ENCODE data around the gene MDP1. TPM values are rescaled to one million over a fixed set of nuclear protein-coding genes. Genes with fewer than 3 reads are reported as not detected.
A peak's percentile ranks its signal among the peaks of the same experiment; 100 is the strongest.

Gene MDP1
- total RNA-seq, 4 donors from 2014 or later: 6.9 to 17.1 (median 11.4) TPM

GRCh38 chr14:24184104-24184970, 31.5 kb downstream of the MDP1 start:
- H3K9me3 ChIP-seq: no peaks in the 10 kb centered on the region
- TF ChIP-seq POLR2A (IDR thresholded peaks at IDR 0.05): no peak
- TF ChIP-seq CTCF (IDR thresholded peaks at IDR 0.05): no peak
- WGBS, 2 donors (ENCODE audit: low coverage in 1 of 2): 70 to 80% methylated on average over 1 to 8 of the region's 19 CpGs
- no peaks in the 10 kb centered on the region for H3K27me3 ChIP-seq
- no peak overlapping the region for H3K27ac ChIP-seq
- H3K4me3 ChIP-seq: no peak overlapping the region
- peaks cover 0 to 34% (median 13%) of the 10 kb centered on the region in 3 donors for H3K4me1 ChIP-seq
- ATAC-seq: no peak
- H3K36me3 ChIP-seq: peaks cover 0 to 76% of the 10 kb centered on the region in 2 donors

GRCh38 chr14:24183014-24183481, 32.8 kb downstream of the MDP1 start:
- H3K27ac ChIP-seq: no peak overlapping the region
- H3K4me1 ChIP-seq: peaks cover 0 to 26% (median 10%) of the 10 kb centered on the region in 3 donors
- ATAC-seq: no peak
- peaks cover 0 to 89% of the 10 kb centered on the region in 2 donors for H3K36me3 ChIP-seq
- no peak for TF ChIP-seq EP300 (IDR thresholded peaks at IDR 0.05)
- TF ChIP-seq POLR2AphosphoS5 (IDR thresholded peaks at IDR 0.05): no peak
- TF ChIP-seq CTCF (IDR thresholded peaks at IDR 0.05): no peak
- TF ChIP-seq POLR2A (IDR thresholded peaks at IDR 0.05): no peak
- no peaks in the 10 kb centered on the region for H3K27me3 ChIP-seq
- H3K4me3 ChIP-seq: no peak overlapping the region
- no peaks in the 10 kb centered on the region for H3K9me3 ChIP-seq
- 90% methylated on average over 2 of the region's 15 CpGs; no CpG with 5 or more reads in 1 of the 2 donors for whole genome bisulfite sequencing, 2 donors (ENCODE audit: low coverage in 1 of 2)

GRCh38 chr14:24182110-24182882, 33.6 kb downstream of the MDP1 start:
- Histone ChIP-seq H3K27ac (no peak overlapping the region), H3K36me3 (peaks cover 0 to 96% of the 10 kb centered on the region in 2 donors), H3K4me3 (no peak overlapping the region), H3K9me3 (no peaks in the 10 kb centered on the region), H3K27me3 (no peaks in the 10 kb centered on the region), H3K4me1 (peaks cover 0 to 18% (median 4%) of the 10 kb centered on the region in 3 donors)
- ATAC-seq: no peak
- 81% methylated on average over 5 of the region's 14 CpGs; no CpG with 5 or more reads in 1 of the 2 donors for WGBS, 2 donors (ENCODE audit: low coverage in 1 of 2)
- TF ChIP-seq CTCF (IDR thresholded peaks at IDR 0.05): no peak
- no peak for TF ChIP-seq POLR2AphosphoS5 (IDR thresholded peaks at IDR 0.05)
- TF ChIP-seq POLR2A (IDR thresholded peaks at IDR 0.05): no peak
- no peak for TF ChIP-seq EP300 (IDR thresholded peaks at IDR 0.05)

DNA sequence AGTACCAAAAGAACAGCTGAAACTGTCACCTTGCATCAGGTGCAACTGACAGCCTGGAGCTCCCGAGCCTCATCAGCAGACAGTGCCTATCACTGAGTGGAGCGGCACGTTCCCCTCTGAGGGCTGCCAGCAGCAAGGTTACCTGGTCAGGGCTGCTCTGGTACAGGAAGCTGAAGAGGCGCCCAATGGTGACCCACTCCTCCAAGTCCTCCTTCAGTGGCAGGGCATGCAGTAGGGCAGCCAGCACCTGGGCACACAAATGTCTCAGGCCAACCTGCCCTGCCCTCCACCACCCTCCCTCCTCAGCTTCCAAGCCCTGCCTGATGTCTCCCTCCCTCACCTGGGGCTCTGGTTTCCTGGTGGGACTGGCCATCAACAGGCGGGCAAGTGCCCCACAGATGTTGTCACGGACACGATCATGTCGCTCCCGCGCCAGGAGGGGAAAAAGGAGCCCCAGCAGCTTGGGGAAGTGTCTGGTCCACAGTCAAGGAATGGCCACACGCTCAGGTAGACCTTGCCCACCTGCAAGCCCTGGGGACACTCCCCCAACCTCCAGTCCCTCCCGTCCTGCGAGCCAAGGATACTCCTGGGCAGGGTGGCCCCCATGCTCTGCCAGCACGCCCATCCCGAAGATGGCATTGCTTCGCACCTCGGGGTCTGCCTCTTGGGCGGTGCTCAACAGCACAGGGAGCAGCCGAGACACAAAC, 34.3 kb downstream of the MDP1 start:
- peak overlapping the region in 2 of 4 donors; percentile 69 to 74 for H3K27ac ChIP-seq
- no peak overlapping the region for H3K4me3 ChIP-seq
- 62% methylated on average over 3 of the region's 19 CpGs; no CpG with 5 or more reads in 1 of the 2 donors for WGBS, 2 donors (ENCODE audit: low coverage in 1 of 2)
- H3K27me3 ChIP-seq: no peaks in the 10 kb centered on the region
- TF ChIP-seq EP300 (IDR thresholded peaks at IDR 0.05) (no peak), POLR2A (IDR thresholded peaks at IDR 0.05) (no peak), POLR2AphosphoS5 (IDR thresholded peaks at IDR 0.05) (no peak), CTCF (IDR thresholded peaks at IDR 0.05) (no peak)
- no peak for ATAC-seq
- peaks cover 0 to 14% (median 4%) of the 10 kb centered on the region in 3 donors for H3K4me1 ChIP-seq
- H3K36me3 ChIP-seq: peaks cover 0 to 100% of the 10 kb centered on the region in 2 donors
- no peaks in the 10 kb centered on the region for H3K9me3 ChIP-seq
